ENCODE measurements around the gene LATS2.

The LATS2 gene

GRCh38 chr13:20998649-20999415, 62.6 kb downstream of the LATS2 start:
- no peak for DNase-seq (ENCODE audit: extremely low read depth, low read depth)
- no peak for TF ChIP-seq CTCF (IDR thresholded peaks at IDR 0.05; ENCODE audit: low read depth, low read length)

- no peak for TF ChIP-seq CTCF (IDR thresholded peaks at IDR 0.05; ENCODE audit: low read depth, low read length)
- peak; percentile 89 for DNase-seq (ENCODE audit: extremely low read depth, low read depth)
Observed at GRCh38 chr13:20997301-20998161, 63.9 kb downstream of the LATS2 start.

GRCh38 chr13:20995245-20995838, 66.0 kb downstream of the LATS2 start:
- DNase-seq (ENCODE audit: extremely low read depth, low read depth) = no peak
- TF ChIP-seq CTCF (IDR thresholded peaks at IDR 0.05; ENCODE audit: low read depth, low read length) = no peak

- no peak for TF ChIP-seq CTCF (IDR thresholded peaks at IDR 0.05; ENCODE audit: low read depth, low read length)
- no peak for DNase-seq (ENCODE audit: extremely low read depth, low read depth)
Observed at GRCh38 chr13:20994441-20994821, 67.0 kb downstream of the LATS2 start.

- no peak for TF ChIP-seq CTCF (IDR thresholded peaks at IDR 0.05; ENCODE audit: low read depth, low read length)
- no peak for DNase-seq (ENCODE audit: extremely low read depth, low read depth)
Observed at GRCh38 chr13:20993661-20994440, 67.5 kb downstream of the LATS2 start.

GRCh38 chr13:20993211-20993610, 68.2 kb downstream of the LATS2 start:
- no peak for DNase-seq (ENCODE audit: extremely low read depth, low read depth)
- TF ChIP-seq CTCF (IDR thresholded peaks at IDR 0.05; ENCODE audit: low read depth, low read length) = no peak
